ENCODE data around the gene RCAN3.

The RCAN3 gene

GRCh38 chr1:24586970-24587820 lies 84.6 kb downstream of the RCAN3 start:
- peak; percentile 59 for DNase-seq

GRCh38 chr1:24588573-24588972 lies 85.9 kb downstream of the RCAN3 start:
- no peak for DNase-seq

GRCh38 chr1:24589200-24589599 lies 86.6 kb downstream of the RCAN3 start:
- DNase-seq, result no peak
